Pulmonary artery endothelial cell (primary cell): Measurements from ENCODE around the gene SLC25A41. TPM values are rescaled to one million over a fixed set of nuclear protein-coding genes. Genes with fewer than 3 reads are reported as not detected.
"Not testable (repeated sequence)": the region's sequence is repeated elsewhere in the genome, so short reads cannot be mapped to it uniquely, and the experiment has no call there.

Experiments
- DNase-seq: peaks from one replicate; pipeline ENCODE4 v3.0.0-alpha.2; 2011; ENCODE audit warnings: low read depth, low spot score
- total RNA-seq: library from RNA; depleted of rRNA; stranded (reverse); fragments of >200 nt; gene quantifications from 2 replicates; pipeline ENCODE4 v1.2.3, GENCODE V29; 2014

Gene SLC25A41
- total RNA-seq, 1 donor from 2014 or later, result 0.07 TPM

DNA sequence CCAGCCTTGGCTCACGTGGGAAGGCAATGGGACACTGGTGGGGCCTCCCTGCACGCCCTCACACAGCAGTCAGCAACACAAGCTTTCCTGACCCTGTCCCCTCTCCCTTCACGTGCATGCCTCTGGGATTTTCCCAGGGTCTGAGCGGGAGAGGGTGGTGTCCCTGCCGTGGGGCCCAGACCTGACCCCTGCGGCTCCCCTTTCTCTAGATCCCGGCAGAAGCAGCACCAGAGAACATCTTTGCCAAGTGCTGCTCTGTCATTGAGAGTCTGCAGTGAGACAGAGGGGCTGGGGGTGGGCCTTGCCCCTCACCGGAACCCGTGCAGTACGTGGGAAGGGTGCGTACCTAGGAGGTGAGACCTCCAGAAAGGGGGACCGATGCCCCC is 21.5 kb downstream of the SLC25A41 start:
- DNase-seq, result no peak

DNA sequence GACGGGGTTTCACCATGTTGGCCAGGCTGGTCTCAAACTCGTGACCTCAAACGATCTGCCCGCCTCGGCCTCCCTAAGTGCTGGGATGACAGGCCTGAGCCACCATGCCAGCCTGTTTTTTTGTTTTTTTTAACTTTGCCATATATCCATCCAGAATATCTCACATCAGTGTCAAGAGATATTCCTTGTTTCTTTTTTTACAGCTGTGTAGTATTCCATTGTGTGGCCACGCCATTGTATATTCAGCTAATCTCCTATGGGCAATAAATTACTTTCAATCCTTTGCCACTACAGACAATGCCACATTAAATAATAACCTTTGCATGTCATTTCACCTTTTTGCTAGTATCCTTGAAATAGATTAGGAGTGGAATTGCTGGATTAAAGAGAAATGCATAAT is 24.2 kb downstream of the SLC25A41 start:
- DNase-seq, result no peak

DNA sequence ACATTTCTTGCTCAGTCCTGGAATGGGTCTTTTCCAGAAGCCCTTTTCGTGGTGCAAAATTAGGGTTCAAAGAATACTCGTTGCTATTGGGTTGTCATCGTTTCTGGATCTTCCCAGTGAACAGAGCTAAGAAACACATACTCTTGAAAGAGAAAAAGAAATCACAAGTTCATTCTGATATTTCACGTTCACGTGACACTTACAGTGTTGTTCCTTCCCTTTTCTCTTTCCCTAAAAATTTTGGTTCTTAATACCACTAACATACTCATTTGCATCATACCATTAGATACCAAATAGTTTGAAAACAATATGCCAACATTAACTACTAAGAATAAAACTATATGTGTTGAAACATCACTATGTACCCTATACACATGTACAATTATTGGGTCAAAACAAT is 27.2 kb downstream of the SLC25A41 start:
- no peak for DNase-seq

DNA sequence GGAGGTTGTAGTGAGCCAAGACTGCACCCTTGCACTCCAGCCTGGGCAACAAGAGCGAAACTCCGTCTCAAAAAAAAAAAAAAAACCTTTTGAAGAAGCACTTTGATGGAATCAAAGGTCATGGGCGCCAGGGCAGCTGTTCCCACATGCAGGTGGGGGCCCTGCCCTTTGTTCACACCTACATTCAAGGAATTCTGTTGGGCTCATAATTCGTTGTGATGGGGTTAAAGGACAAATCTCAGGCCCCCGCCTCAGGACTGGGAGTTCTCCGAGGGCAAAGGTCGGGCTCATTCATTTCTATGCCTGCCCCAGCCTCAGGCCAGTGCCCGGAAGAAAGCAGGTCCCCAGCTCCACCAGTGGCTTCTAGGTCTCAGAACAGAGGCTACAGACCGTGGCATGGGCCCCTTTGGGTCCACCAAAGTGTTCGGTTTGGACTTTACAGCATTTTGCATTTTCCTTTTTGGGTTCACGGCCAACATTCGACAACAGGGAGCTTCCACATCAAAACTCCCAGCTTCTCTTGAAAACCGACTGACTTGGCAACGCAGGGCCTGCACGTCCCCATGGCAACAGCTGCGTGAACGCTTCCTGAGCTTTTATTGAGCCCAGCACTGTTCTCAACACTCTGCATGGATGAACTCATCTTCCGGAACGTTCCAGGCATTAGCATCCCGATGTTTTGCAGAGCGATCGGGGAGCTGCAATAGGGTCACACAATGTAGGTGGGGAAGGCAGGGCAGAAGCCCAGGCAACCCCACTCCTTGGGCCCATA is 30.5 kb downstream of the SLC25A41 start:
- peak; percentile 63 for DNase-seq

DNA sequence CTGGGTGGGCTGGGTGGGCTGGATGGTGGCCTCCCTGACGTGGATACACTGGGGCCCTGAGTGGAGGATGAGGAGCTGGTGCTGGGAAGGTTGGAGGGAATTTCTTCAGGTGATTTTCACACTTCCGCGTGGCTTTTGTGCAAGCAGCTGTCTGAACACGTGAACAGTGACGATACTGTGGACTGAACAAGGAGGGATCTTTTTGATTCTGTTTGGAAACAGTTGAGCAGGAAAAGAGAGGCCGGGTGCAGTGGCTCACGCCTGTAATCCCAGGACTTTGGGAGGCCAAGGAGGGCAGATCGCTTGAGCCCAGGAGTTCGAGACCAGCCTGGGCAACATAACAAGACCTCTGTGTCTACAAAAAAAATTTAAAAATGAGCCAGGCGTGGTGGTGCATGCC is 31.5 kb downstream of the SLC25A41 start:
- no peak for DNase-seq

DNA sequence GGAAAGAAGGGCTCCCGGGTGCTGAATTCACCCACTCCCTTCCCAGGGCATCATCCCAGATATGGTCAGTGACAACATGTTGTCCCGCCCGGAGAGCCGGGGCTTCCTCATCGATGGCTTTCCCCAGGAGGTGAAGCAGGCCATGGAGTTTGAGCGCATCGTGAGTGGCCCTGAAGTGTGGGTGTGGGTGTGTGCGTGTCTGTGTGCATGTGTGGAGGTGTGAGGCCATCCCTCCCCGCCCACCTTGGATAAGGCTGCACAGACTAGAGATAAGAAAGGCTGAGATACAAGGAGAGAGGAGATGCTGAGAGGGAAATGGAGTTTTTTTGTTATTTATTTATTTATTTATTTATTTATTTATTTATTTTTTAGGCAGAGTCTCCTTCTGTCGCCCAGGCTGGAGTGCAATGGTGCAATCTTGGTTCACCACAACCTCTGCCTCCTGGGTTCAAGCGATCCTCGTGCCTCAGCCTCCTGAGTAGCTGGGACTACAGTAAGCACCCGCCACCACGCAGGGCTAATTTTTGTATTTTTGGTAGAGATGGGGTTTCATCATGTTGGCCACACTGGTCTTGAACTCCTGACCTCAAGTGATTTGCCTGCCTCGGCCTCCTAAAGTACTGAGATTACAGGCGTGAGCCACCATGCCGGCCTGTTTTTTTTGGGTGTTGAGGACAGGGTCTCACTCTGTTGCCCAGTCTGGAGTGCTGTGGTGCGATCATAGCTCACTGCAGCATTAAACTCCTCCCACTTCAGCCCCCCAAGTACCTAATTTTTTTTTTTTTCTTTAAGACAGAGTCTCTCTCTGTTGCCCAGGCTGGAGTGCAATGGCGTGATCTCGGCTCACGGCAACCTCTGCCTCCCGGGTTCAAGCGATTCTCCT is 33.3 kb downstream of the SLC25A41 start:
- not testable (repeated sequence) for DNase-seq

DNA sequence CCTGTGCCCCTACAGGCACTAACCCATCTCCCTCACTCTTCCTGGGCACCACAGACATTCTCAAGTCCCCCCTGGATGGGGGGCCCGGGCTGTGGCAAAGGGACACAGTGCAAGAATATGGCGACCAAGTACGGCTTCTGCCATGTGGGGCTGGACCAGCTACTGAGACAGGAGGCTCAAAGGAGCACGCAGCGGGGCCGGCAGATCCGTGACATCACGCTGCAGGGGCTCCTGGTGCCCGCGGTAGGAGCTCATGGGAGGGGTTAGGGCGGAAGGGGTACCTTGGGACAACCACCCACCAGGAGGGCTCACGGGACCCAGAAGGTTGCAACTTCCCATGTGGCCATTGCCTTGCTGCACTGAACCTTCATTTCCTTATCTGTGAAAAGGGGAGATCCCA is 37.3 kb downstream of the SLC25A41 start:
- DNase-seq, result no peak

DNA sequence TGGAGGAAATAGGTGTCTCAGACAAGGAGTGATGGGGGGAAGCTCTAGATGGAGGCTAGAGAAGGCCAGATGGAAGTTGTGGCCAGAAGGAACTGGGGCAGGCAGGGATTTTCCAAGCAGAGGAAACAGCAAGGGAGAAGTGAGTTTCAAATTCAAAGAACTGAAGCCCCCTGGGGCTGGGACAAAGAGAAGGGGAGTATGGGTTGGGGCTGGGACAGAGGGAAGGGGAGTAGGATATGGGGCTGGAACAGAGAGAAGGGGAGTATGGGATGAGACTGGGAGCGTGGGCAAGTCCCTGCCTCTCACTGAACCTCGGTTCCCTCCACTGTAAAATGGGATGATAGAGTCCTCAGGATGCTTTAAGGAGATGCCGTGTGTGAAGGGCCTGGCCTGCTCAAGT is 38.7 kb downstream of the SLC25A41 start:
- DNase-seq, result no peak

DNA sequence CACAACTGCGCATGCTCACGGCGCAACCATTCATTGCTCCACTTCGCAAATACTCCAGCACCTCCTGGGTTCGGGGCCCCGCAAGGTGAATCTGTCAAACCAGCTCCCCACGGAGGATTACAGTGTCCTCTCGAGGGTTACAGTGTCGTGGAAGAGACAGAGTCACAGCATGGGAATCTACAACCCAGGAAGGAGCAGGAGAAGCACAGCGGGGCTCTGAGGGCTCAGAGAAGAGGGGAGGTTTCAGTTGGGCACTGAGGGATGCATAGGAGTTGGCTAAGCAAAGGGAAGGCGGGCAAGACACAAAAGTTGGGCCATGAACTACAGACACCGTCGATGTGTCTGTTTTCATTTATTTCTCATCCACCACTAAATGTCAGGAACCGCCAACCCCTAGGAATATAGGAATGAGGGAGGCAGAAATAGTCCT is 39.6 kb downstream of the SLC25A41 start:
- DNase-seq, result no peak

DNA sequence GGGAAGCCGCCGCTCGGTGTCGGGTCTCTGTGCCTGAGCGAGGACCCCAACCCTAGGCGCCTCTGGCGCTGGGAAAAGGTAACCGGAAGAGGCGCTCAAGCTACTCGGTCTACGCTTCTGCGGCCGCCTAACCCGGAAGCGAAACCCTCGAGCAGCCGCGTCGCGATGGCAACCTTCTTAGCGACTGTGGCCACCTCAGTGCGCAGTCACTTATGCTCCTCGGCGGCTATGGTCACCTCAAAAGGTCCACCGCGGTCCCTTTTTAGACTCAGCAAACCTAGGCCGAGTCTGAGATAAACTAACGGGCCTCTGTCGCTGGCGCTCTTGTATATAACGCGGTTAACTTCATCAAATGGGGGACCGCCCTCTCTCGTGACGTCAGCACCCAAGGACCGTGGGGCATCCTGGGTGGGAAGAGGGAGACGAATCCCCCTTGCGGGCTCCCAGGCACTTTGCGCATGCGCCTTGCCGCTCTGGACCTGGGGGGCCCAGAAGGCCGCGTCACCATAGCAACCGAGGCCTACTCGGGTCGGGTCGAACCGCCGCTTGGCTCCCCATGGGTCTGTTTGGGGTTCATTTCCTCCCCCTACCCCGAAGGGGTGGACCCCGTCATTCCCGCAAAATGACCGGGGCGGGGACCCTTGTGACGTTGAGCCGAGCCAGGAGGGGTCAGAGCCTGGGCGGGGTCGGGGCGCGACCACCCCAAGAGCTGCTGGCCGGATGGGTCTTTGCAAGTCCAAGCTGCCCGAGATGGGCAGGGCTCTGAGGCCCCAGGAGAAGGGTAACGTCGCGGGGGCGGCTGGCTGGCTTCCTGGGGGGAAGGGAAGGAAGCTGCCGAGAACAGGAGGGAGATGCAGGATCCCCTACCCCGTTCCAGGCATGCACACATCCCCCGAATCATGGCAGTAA is 40.2 kb downstream of the SLC25A41 start, which contains the start of gene GTF2F1:
TSS of gene GTF2F1 (minus strand) at position 91 of the 909 bp plus-strand sequence. CDS start 169 bp downstream, outside the sequence.
- peak; percentile 67 for DNase-seq

DNA sequence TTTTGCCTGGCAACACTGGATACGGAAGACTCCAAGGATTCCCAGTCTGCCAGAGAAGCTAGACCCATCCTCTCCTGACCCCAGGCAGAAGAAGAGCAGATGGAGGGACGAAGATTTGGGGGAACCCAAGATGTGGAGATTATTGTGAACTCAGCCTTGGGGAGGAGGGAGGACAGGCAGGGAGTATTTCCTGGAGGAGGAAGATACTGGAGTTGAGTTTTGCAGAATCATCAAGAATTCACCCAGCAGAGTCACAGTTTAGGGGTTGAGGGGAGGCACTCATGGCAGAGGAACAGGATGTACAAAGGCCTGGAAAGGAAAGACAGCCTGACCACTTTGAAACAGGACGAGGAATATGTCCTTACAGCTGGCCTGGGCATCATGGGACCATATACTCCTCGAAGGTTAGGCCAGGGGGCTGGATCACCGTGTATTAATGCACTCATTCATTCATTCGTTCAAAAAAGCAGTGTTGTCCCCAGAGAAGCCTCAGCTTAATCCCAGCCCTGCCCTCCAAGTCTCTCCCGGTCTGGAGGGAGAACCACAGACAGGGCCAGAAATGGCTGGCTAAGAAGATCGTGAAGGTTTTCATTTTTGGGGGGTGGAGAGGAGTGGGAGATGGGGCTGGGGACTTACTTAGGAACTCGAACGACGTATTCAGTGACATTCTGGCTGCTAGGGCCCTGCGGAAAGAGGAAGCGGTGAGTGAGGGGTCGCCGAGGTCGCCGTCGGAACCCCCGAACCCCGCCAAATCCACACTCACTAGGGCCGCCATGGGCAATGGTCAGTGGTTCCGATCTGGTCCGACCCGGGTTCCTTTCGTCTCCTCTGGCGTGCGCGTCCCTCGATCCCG is 41.1 kb downstream of the SLC25A41 start:
- no peak for DNase-seq

DNA sequence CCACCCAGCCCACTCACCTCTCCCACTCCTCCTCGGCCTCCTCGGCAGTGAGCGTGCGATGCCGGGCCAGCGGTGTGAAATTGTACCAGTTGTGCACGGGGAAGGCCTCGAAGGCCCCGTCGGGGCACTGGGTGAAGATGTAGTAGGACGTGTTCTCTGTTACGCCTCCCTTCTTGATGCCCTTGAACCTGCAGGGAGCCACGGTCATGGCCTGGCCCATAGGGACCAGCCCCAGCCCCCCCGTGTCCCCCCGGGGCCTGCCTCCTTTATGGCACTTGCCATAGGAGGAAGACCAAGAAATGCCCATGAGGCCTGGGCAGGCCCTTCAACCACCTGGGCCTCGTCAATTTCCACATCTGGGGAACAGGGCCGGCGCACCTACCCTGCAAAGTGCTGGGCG is 46.2 kb downstream of the SLC25A41 start:
- DNase-seq, result no peak

DNA sequence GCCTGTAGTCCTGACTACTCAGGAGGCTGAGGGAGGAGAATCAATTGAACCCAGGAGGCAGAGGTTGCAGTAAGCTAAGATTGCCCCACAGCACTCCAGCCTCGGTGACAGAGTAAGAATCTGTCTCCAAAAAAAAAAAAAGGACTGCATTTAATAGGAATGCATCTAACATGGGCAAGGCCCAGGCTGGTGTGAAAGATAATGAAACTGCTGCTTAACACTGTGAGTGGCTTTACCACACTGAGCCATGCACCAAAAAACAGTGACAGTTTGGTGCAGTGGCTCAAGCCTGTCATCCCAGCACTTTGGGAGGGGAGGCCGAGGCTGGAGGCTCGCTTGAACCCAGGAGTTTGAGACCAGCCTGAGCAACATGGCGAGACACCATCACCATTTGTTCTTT is 49.2 kb downstream of the SLC25A41 start:
- no peak for DNase-seq

DNA sequence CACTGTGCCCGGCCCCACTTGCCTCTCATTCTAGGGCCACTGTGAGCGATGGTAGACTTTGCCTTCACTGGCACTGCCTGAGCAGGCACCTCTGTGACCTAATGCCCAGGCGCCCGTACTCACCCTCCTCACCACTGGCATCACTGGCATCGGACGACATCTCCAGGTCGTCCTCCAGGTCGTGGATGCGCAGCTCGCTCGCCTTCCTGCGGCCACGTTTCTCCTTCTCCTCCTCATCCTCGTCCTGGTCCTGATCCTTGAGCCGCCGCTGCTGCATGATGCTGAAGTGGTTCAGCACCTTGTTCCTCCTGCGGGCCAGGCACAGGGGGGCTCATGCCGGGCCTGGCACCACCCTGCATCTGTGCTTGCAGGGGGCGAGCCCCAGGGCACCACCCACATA is 50.4 kb downstream of the SLC25A41 start:
- no peak for DNase-seq

DNA sequence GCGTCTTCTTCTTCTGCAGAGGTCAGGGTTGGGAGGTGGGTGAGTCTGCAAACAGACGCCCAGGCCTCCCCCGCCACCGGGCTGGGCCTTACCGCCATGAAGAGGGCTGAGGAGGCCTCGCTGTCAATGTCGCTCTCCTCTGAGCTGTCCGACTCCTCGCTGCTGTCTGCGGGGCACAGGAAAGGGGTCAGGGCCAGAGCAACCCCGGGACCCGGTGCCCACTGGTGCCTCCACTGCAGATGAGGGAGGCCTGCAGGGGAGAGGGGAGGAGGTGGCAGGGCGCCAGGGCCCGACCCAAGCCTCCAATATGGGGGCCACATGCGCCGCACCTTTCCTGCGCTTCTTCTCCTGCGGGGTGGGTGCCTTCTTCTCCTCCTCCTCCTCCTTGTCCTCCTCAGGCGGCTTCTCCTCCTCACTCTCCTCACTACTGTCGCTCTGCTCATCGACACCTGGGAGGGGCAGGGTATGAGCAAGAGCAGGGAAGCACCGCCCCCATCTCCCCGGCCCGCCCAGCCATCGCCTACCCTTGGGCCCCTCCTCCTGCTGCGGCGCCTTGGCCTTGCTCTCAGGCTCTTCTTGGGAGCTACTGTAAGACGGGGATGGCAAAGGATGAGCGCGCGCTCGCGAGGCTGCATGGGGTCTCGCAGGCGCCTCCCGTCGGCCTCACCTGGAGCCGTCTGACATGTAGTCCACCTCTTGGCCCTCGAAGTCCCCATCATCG is 52.4 kb downstream of the SLC25A41 start:
- DNase-seq, result no peak

DNA sequence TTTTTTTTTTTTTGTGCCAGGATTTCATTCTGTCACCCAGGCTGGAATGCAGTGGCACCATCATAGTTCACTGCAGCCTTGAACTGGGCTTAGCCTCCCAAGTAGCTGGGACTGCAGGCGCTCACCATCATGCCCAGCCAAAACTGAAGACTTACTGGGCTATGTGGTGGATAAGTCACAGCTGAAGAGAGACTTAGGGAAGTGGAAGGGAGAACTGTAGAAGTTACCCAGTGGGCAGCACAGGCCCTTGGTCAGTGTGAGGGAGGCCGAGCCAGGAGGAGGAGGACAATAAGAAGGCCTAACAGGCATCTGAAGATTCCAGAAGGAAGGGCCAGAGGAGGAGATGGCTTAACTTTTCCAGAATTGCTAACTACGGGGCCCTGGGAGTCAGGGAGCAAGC is 53.8 kb downstream of the SLC25A41 start:
- DNase-seq, result no peak

DNA sequence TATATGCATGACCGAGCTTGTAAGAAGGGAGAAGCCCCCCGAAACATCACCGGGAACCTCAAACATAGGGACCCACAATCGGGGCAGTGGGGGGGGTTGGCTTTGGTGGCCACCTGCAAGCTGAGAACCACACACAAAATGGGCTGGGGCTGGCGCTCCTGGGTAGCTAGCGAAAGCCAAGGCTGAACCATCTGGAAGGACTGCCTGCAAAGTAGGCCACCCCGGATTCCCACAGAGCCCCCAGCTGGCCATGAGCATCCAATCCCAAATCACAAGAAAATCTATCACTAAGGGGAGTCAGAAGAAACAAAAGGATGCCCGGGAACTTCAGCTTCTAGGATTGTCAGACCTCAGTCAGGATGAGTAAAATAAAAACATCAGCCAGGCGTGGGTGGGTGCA is 55.1 kb downstream of the SLC25A41 start:
- DNase-seq, result no peak

DNA sequence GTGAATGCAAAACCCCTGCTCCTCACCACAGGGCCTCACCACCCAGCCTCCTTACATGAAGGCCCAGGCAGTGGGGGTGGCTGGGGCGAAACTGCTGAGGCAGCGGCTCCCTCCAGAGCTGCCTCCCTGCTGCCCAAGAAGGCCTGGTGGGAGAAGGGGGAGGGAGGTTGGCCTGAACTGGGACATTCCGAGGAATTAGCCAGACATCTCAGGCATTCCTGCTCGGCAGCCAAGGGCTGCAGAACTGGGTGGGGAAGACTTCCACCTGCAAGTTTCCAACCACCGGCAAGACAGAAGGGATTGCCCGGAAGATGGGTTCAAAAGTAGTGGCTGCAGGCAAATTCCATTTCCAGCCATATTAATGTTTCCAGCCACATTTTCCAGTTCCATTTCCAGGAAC is 55.5 kb downstream of the SLC25A41 start:
- DNase-seq, result no peak

DNA sequence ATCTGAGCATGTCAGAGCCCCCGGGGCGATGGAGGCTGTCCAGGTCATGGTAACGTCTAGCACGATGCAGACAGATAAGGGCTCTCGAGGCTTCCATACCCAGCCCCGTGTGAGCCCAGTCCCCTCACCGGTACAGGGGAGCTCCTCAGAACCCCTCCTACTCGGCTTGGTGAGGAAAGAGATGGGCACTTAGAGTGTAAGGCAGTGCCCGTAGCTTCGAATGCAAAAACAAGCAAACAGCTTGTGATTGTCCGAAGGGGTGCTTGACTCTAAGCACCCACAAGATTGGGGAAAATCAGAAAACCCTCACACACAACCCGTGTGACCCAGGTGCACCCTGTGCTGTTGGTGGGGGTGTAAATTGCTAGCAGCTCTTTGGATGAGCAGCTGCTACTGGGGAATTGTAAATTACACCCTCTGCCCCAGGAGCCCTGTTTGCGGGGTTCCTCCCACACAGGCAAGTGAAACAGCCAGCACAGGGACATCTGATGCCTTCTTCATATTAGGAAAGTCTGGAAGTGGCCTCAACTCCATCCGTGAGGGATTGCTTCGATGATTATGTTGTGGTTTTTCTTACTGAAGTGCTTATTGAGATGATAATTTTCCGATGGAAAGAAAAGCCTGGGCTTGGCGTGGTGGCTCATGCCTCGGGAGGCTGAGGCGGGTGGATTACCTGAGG is 56.9 kb downstream of the SLC25A41 start:
- DNase-seq, result no peak
